Activated naive CD8-positive, alpha-beta T cell treated with anti-CD3 and anti-CD28 coated beads for 36 hours (primary cell): ENCODE data around the gene FMO1. TPM values are rescaled to one million over a fixed set of nuclear protein-coding genes. Genes with fewer than 3 reads are reported as not detected.

ENCODE experiments used
- DNase-seq: peaks from one replicate; pipeline ENCODE4 v3.0.0; 2021
- H3K27ac Mint-ChIP-seq: one replicate; pipeline ENCODE4 v1.8.0; 2022; ENCODE audit warnings: mild to moderate bottlenecking, moderate library complexity, mixed read lengths
- H3K27me3 Mint-ChIP-seq: one replicate; pipeline ENCODE4 v1.8.0; 2022; ENCODE audit warnings: mild to moderate bottlenecking, mixed read lengths
- H3K36me3 Mint-ChIP-seq: one replicate; pipeline ENCODE4 v1.8.0; 2021; ENCODE audit warnings: mild to moderate bottlenecking, mixed read lengths
- H3K4me1 Mint-ChIP-seq: one replicate; pipeline ENCODE4 v1.8.0; 2021; ENCODE audit warnings: mixed read lengths
- H3K4me3 Mint-ChIP-seq: one replicate; pipeline ENCODE4 v1.8.0; 2022; ENCODE audit warnings: mild to moderate bottlenecking, moderate library complexity, mixed read lengths
- H3K9me3 Mint-ChIP-seq: one replicate; pipeline ENCODE4 v1.8.0; 2022; ENCODE audit warnings: mixed read lengths
- total RNA-seq, 2 experiments: library from RNA; stranded (reverse); gene quantifications; one replicate each; pipeline ENCODE4 v1.2.3, GENCODE V29; 2021

The FMO1 gene
- total RNA-seq, 2 experiments from 2014 or later: not detected

DNA sequence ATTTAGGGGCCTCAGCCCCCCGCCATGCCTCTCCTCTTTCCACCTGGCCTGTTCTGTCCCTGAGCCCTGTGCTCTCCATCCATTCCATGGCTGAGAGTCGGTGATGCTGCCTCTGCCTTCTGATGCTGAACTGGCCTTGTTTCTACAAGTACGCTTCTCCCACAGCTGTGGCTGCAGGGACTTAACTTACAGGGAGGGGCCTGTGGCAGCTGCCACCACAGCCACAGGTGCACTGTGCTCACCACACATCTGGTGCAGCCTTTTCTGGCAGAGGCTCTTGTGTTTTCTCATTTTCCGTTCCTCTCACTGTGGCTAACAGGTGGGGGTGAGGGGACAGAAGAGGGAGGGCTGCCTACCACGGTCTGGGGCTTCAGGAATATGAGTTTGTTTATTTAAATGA is 4.2 kb downstream of the FMO1 start:
- DNase-seq: no peak
- H3K4me3 Mint-ChIP-seq: peak overlapping the region; percentile 38
- no peaks in the 10 kb centered on the region for H3K9me3 Mint-ChIP-seq
- H3K27ac Mint-ChIP-seq: no peak overlapping the region
- H3K36me3 Mint-ChIP-seq: no peaks in the 10 kb centered on the region
- H3K4me1 Mint-ChIP-seq: peaks cover 8% of the 10 kb centered on the region
- peaks cover 57% of the 10 kb centered on the region for H3K27me3 Mint-ChIP-seq

DNA sequence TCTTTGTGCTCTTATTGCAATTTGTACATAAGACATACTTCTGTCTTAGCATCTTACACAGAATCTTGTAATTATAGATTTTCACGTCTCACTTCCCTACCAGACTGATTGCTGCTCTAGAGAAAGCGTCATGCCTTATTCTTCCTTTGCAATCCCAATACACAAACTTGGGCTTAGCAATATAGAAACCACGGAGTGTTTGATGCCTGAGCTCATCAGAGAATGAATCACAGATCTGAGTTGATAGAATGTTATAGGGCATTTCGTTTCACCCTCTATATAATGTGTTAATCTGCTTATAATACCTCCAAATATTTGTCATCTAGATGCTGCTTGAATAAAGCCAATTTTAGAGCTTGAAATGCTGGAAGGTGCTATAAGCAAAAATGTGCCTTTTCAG is 6.6 kb downstream of the FMO1 start:
- Mint-ChIP-seq H3K36me3 (no peaks in the 10 kb centered on the region), H3K4me1 (peaks cover 8% of the 10 kb centered on the region), H3K9me3 (no peaks in the 10 kb centered on the region), H3K27me3 (peaks cover 49% of the 10 kb centered on the region), H3K4me3 (no peak overlapping the region), H3K27ac (no peak overlapping the region)
- DNase-seq: no peak

DNA sequence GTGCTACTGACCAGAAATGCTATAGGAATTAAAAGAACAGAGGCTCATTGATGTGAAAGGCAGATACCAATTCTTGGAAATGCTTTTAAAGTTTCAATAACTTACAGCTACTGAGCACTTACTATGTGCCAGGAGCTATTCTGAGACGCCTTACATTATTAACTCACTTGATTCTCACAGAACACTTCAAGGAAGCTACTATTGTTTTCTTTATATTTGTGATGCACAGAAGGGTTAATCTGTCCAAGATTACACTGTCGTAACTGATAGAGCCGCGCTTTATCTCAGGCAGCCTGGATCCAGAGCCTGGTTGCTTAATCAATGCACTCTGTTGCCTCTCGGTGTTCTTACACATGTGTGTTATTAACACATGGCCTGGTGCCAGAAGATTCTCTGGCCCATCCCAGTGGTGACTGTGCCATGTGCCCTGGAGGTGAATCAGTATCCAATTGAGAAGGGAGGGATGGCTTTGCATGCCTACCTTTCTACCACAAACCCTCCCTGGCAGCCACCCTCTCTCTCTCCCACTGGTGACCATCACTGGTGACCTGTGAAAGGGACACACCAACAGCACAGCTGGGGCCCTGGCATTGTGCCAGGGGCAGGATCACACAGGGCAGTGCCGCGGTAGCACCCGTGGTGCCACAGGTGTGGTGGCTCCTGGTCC is 8.8 kb downstream of the FMO1 start:
- Mint-ChIP-seq H3K27ac (no peak overlapping the region), H3K4me1 (peaks cover 5% of the 10 kb centered on the region), H3K27me3 (peaks cover 33% of the 10 kb centered on the region), H3K4me3 (no peak overlapping the region), H3K36me3 (no peaks in the 10 kb centered on the region), H3K9me3 (no peaks in the 10 kb centered on the region)
- no peak for DNase-seq

GRCh38 chr1:171257607-171258076 is 9.3 kb downstream of the FMO1 start:
- no peak for DNase-seq
- Mint-ChIP-seq H3K4me3 (no peak overlapping the region), H3K9me3 (no peaks in the 10 kb centered on the region), H3K27me3 (peaks cover 28% of the 10 kb centered on the region), H3K4me1 (peaks cover 1% of the 10 kb centered on the region), H3K36me3 (no peaks in the 10 kb centered on the region), H3K27ac (no peak overlapping the region)

DNA sequence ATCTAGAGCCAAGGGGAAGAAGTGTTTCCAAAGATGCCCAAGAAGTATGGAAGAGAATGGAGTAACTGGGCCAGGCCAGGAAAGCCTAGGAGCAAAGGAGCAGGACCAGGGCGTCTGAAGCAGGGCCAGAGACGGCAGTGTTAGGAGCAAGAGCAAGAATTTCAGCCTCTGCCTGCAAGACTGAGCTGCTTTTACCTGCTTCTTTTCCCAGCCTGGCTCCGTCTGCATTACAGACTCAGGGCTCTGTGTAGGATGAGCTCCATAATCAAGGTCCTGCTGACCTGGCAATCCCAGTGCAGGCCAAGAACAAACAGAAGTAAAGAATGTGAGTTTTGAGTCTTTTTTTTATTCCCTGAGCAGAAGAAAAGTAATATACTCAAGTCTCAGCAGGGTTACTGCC is 10.1 kb downstream of the FMO1 start:
- peaks cover 22% of the 10 kb centered on the region for H3K27me3 Mint-ChIP-seq
- H3K27ac Mint-ChIP-seq: no peak overlapping the region
- no peak overlapping the region for H3K4me3 Mint-ChIP-seq
- H3K9me3 Mint-ChIP-seq: no peaks in the 10 kb centered on the region
- DNase-seq: no peak
- no peaks in the 10 kb centered on the region for H3K36me3 Mint-ChIP-seq
- H3K4me1 Mint-ChIP-seq: no peaks in the 10 kb centered on the region

DNA sequence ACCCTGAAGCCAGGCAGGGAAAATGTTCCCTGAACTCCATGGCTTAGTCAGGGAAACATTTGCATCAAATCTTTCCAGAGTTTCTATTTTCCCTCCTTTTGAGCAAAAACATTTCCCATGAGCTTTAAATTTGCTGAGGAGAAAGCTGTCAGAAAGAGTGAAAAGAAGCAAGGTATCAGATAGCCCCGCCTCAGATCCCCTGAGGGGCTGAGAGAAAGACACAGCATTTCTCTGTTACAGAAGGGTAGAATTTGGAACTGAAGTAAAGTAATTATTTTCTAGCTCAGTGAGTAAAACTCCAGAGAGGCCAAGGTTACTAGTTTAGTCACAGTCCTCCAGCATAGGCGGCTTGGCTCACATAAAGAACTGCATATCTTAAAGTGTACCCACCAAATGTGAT is 10.6 kb downstream of the FMO1 start:
- Mint-ChIP-seq H3K36me3 (no peaks in the 10 kb centered on the region), H3K27me3 (peaks cover 17% of the 10 kb centered on the region)

DNA sequence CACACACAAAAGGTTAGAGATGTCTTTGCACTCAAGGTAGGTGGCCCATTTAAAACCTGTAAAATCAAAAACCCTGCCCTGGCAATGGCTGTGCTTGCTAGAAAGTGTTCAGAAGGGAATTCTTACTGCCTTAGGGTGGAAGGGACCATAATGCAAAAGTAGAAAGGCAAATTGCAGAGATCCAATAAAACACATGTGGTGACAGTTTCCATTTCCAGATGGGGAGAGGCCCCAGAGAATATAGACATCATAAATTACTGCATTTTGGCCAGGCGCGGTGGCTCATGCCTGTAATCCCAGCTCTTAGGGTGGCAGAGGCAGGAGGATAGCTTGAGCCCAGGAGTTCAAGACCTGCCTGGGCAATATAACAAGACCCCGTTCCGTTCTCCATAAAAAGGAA is 13.0 kb downstream of the FMO1 start:
- no peaks in the 10 kb centered on the region for H3K36me3 Mint-ChIP-seq
- H3K27me3 Mint-ChIP-seq: no peaks in the 10 kb centered on the region
- H3K9me3 Mint-ChIP-seq: no peaks in the 10 kb centered on the region
- no peaks in the 10 kb centered on the region for H3K4me1 Mint-ChIP-seq
- DNase-seq: no peak
- no peak overlapping the region for H3K27ac Mint-ChIP-seq
- no peak overlapping the region for H3K4me3 Mint-ChIP-seq

More for the DNA sequence above, 10.6 kb downstream of the FMO1 start:
- Mint-ChIP-seq H3K4me1 (no peaks in the 10 kb centered on the region), H3K27ac (no peak overlapping the region), H3K4me3 (no peak overlapping the region), H3K9me3 (no peaks in the 10 kb centered on the region)
- DNase-seq: no peak

- H3K27ac Mint-ChIP-seq: no peak overlapping the region
- no peak for DNase-seq
- H3K36me3 Mint-ChIP-seq: no peaks in the 10 kb centered on the region
- no peaks in the 10 kb centered on the region for H3K9me3 Mint-ChIP-seq
- no peak overlapping the region for H3K4me3 Mint-ChIP-seq
- H3K4me1 Mint-ChIP-seq: peaks cover 3% of the 10 kb centered on the region
- H3K27me3 Mint-ChIP-seq: peaks cover 6% of the 10 kb centered on the region
Measured at GRCh38 chr1:171263901-171264300, 15.6 kb downstream of the FMO1 start.

GRCh38 chr1:171265686-171266085 is 17.4 kb downstream of the FMO1 start:
- H3K27me3 Mint-ChIP-seq: peaks cover 12% of the 10 kb centered on the region
- H3K4me1 Mint-ChIP-seq: peaks cover 3% of the 10 kb centered on the region
- no peak overlapping the region for H3K27ac Mint-ChIP-seq
- no peaks in the 10 kb centered on the region for H3K36me3 Mint-ChIP-seq
- H3K4me3 Mint-ChIP-seq: no peak overlapping the region
- no peak for DNase-seq
- H3K9me3 Mint-ChIP-seq: no peaks in the 10 kb centered on the region

DNA sequence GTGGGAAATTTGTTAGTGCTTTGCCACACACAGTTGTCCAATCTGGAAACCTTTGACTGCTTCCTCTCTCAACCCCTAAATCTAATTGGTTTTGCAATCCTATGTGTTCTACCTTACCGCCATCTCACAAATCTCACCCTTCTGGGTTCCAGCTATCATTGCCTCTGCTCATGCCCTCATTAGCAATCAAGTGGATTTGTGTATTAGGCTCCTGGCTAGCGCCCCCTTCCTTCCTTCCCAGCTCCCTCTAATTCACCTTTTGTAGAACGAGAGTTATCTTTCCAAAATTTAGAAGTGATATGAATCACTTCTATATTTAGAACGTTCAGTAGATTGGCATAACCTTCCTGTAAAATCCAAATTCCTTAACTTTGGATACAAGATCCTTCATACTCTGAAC is 18.6 kb downstream of the FMO1 start:
- no peaks in the 10 kb centered on the region for H3K9me3 Mint-ChIP-seq
- no peak for DNase-seq
- no peak overlapping the region for H3K4me3 Mint-ChIP-seq
- H3K27ac Mint-ChIP-seq: no peak overlapping the region
- peaks cover 3% of the 10 kb centered on the region for H3K4me1 Mint-ChIP-seq
- H3K36me3 Mint-ChIP-seq: no peaks in the 10 kb centered on the region
- peaks cover 20% of the 10 kb centered on the region for H3K27me3 Mint-ChIP-seq

DNA sequence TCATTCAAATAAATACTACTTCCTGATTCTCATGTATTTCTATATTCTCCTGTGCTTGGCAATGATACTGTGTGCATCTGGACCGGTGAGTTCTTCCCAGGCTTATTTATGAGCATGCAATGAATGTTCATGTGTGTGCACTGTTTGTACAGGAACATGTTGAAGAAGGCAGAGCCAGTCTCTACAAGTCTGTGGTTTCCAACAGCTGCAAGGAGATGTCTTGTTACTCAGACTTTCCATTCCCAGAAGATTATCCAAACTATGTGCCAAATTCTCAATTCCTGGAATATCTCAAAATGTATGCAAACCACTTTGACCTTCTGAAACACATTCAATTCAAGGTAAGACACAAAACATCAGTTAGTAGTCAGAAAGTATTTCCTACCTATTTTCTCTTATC is 19.1 kb downstream of the FMO1 start:
- H3K9me3 Mint-ChIP-seq: no peaks in the 10 kb centered on the region
- peaks cover 3% of the 10 kb centered on the region for H3K4me1 Mint-ChIP-seq
- H3K27ac Mint-ChIP-seq: no peak overlapping the region

GRCh38 chr1:171270806-171271205 is 22.5 kb downstream of the FMO1 start:
- Mint-ChIP-seq H3K27me3 (peaks cover 23% of the 10 kb centered on the region), H3K4me1 (peaks cover 3% of the 10 kb centered on the region), H3K36me3 (no peaks in the 10 kb centered on the region), H3K4me3 (no peak overlapping the region), H3K27ac (no peak overlapping the region), H3K9me3 (no peaks in the 10 kb centered on the region)
- DNase-seq: no peak

More for the DNA sequence above, 19.1 kb downstream of the FMO1 start:
- DNase-seq: no peak
- Mint-ChIP-seq H3K4me3 (no peak overlapping the region), H3K36me3 (no peaks in the 10 kb centered on the region), H3K27me3 (peaks cover 20% of the 10 kb centered on the region)

- Mint-ChIP-seq H3K4me1 (no peaks in the 10 kb centered on the region), H3K9me3 (no peaks in the 10 kb centered on the region), H3K27me3 (peaks cover 20% of the 10 kb centered on the region), H3K36me3 (no peaks in the 10 kb centered on the region), H3K27ac (no peak overlapping the region), H3K4me3 (no peak overlapping the region)
- no peak for DNase-seq
Measured at GRCh38 chr1:171277534-171277933, 29.2 kb downstream of the FMO1 start.

DNA sequence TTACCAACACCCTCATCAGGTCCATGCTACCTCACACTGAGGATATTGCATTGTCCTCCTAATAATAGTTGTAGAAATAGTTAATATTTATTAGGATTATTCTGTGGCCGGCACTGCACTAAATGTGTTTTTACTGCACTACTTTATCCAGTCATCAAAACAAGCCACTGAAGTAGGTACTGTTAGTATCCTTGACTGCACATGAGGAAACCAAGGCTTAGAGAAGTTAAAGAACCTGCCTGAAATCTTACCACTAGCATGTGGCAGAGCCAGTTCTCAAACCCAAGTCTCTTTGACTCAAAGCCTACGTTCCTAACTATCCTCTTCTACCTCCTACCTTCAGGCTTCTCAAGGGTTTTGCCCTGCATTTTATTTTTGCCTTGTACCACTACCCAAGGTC is 30.9 kb downstream of the FMO1 start:
- H3K9me3 Mint-ChIP-seq: no peaks in the 10 kb centered on the region
- DNase-seq: no peak
- peaks cover 30% of the 10 kb centered on the region for H3K27me3 Mint-ChIP-seq
- no peak overlapping the region for H3K27ac Mint-ChIP-seq
- no peaks in the 10 kb centered on the region for H3K36me3 Mint-ChIP-seq
- no peaks in the 10 kb centered on the region for H3K4me1 Mint-ChIP-seq
- no peak overlapping the region for H3K4me3 Mint-ChIP-seq

DNA sequence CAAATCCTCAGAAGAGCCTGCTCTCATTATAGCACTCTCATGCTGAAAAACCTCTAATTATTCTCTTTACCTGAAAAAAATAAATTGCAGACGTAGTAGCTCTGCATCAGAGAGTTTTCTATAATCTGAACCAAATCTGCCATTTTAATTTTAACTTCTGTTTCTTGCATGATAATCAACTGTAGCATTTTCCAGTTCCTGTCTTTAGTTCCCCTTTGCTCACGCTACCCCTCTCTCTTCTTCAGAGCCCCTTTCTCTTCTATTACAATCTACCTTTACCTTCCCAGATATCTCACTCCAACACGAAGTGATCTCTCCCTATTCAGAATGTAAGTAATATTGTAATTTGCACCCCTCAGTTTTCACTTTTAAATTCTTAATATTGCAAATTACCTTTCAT is 31.4 kb downstream of the FMO1 start:
- Mint-ChIP-seq H3K36me3 (no peaks in the 10 kb centered on the region), H3K27ac (no peak overlapping the region), H3K27me3 (peaks cover 32% of the 10 kb centered on the region), H3K4me1 (no peaks in the 10 kb centered on the region), H3K4me3 (no peak overlapping the region), H3K9me3 (no peaks in the 10 kb centered on the region)
- no peak for DNase-seq

GRCh38 chr1:171280599-171280998 is 32.3 kb downstream of the FMO1 start:
- Mint-ChIP-seq H3K36me3 (no peaks in the 10 kb centered on the region), H3K4me3 (no peak overlapping the region), H3K27ac (no peak overlapping the region), H3K9me3 (no peaks in the 10 kb centered on the region), H3K27me3 (peaks cover 35% of the 10 kb centered on the region), H3K4me1 (no peaks in the 10 kb centered on the region)
- no peak for DNase-seq
